Panc1 (cell line): ENCODE measurements around the gene MGMT. TPM values are rescaled to one million over a fixed set of nuclear protein-coding genes. Genes with fewer than 3 reads are reported as not detected.

Experiments used
- ATAC-seq: fragments of 200-7000 bp; cut with Tn5 transposase; 2 replicates; pipeline ENCODE4 v1.9.1; 2020; ENCODE audit warnings: mild to moderate bottlenecking, moderate library complexity
- BruUV-seq: library from RNA; stranded (reverse); fragments of 400-500 nt; replicated peaks from 2 replicates; lab custom pipeline; 2021; lab: Mats Ljungman, UMichigan
- CTCF ChIA-PET: fragments of 300-600 bp; sonication (Branson Sonifier 250); formaldehyde crosslinking; loops from one replicate; lab custom pipeline; 2022; ENCODE audit warnings: antibody characterized with exemption; lab: Charles Lee
- POLR2A ChIA-PET: fragments of 300-600 bp; sonication (Branson Sonifier 250); formaldehyde crosslinking; loops from one replicate; lab custom pipeline; 2022; ENCODE audit warnings: antibody characterized with exemption; lab: Charles Lee
- DNase-seq: peaks from one replicate; pipeline ENCODE4 v3.0.0-alpha.2; 2010; ENCODE audit warnings: low read depth, low spot score
- H3K27ac ChIP-seq: 2 replicates; pipeline ENCODE4 v1.5.1; 2011; ENCODE audit warnings: mild to moderate bottlenecking, low read length, inconsistent platforms
- H3K27me3 ChIP-seq: fragments of 200-500 bp; sonication (Bioruptor generic); 2 replicates; pipeline ENCODE4 v1.6.0; 2014; ENCODE audit warnings: low read length, inconsistent platforms; ENCODE audit not compliant: control insufficient read depth, insufficient read depth
- H3K36me3 ChIP-seq: fragments of 200-500 bp; sonication (Bioruptor generic); 2 replicates; pipeline ENCODE4 v1.5.1; 2014; ENCODE audit warnings: inconsistent platforms, mild to moderate bottlenecking, low read length, moderate library complexity; ENCODE audit not compliant: control insufficient read depth, insufficient read depth
- H3K4me1 ChIP-seq: 2 replicates; pipeline ENCODE4 v1.5.1; 2011; ENCODE audit warnings: inconsistent platforms, mild to moderate bottlenecking, low read length, moderate library complexity; ENCODE audit not compliant: control insufficient read depth, insufficient read depth
- H3K4me3 ChIP-seq, 2 experiments: 2 replicates each; pipeline ENCODE4 v1.5.1; 2011 to 2012; ENCODE audit warnings: low read depth in 2 of 2, low read length in 2 of 2, mild to moderate bottlenecking in 2 of 2, inconsistent platforms in 1 of 2, moderate library complexity in 1 of 2
- H3K9me3 ChIP-seq: fragments of 200-500 bp; sonication (Bioruptor generic); 2 replicates; pipeline ENCODE4 v1.5.1; 2014; ENCODE audit warnings: low read depth, mild to moderate bottlenecking, inconsistent platforms, low read length, moderate library complexity; ENCODE audit not compliant: control insufficient read depth, insufficient read depth
- POLR2AphosphoS5 ChIP-seq: IDR thresholded peaks from 2 replicates; pipeline ENCODE4 v1.6.1; 2012; ENCODE audit warnings: mild to moderate bottlenecking, low read depth, low read length, moderate library complexity
- SIN3A ChIP-seq: IDR thresholded peaks from 2 replicates; pipeline ENCODE4 v1.6.1; 2012; ENCODE audit warnings: low read depth, mild to moderate bottlenecking, low read length, moderate library complexity, borderline replicate concordance; ENCODE audit not compliant: insufficient read depth
- TCF7L2 ChIP-seq: IDR thresholded peaks from 2 replicates; pipeline ENCODE4 v1.6.1; 2011; ENCODE audit warnings: mild to moderate bottlenecking, low read depth, low read length, inconsistent platforms
- in situ Hi-C: cut with HindIII; loops from 2 replicates; pipeline ENCODE4 v1.10.0; 2016; ENCODE audit warnings: low sequenced_read_pairs, low pct_unique_long_range_greater_than_20kb
- intact Hi-C: fragments of 100-400 bp; cut with micrococcal nuclease; formaldehyde crosslinking; loops from one replicate; pipeline ENCODE4 v1.10.0; 2022; ENCODE audit not compliant: unreplicated experiment
- total RNA-seq: library from RNA; stranded (reverse); gene quantifications from one replicate; pipeline ENCODE4 v1.2.1, GENCODE V29; 2021; ENCODE audit not compliant: unreplicated experiment
- TF ChIP-seq, protein P1 (sequence below), 2 experiments: IDR thresholded peaks; 2 replicates each; pipeline ENCODE4 v1.6.1; 2011 to 2012; ENCODE audit warnings: low read depth in 2 of 2, control low read depth in 1 of 2, low read length in 1 of 2, mild to moderate bottlenecking in 1 of 2, moderate library complexity in 1 of 2; ENCODE audit not compliant: insufficient read depth in 1 of 2
- TF ChIP-seq, protein P2 (sequence below): fragments of 450-650 bp; IDR thresholded peaks from 2 replicates; pipeline ENCODE4 v1.5.1; 2017; ENCODE audit warnings: mild to moderate bottlenecking

MGMT gene
- total RNA-seq, 1 experiment from 2014 or later, result 27.3 TPM

DNA sequence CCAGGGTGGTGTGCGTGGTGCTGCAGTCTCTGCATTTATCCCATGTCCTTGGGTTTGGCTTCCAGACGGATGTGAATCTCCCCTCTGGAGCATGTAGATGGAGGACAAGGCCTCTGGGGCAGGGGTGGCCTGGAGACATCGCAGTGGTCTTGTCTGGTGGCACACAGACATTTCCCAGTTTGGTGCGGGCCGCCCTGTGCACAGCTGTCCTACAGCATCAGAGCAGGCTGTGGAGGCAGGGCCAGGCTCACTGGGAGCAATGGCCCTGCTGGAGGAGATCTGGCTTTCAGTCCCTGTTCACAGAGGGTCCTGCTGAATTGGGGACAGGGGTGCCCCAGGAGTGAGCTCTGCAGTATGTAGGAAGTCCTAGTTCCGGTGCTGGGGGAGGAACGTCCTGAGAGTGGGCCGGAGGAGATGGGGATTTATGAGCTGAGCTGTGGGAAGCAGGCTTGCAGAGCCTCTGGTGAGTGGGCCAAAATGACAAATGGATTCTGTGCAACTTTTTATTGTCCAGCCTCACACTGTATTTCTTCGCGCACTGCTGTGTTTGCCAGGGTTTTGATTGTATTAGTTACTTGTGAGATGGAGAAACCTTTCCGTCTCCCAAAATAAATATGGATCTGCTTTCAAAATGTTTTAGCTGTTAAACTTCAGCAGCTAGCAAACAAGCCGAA is 40.3 kb downstream of the MGMT start (continued):
- TF ChIP-seq, protein P1, sequence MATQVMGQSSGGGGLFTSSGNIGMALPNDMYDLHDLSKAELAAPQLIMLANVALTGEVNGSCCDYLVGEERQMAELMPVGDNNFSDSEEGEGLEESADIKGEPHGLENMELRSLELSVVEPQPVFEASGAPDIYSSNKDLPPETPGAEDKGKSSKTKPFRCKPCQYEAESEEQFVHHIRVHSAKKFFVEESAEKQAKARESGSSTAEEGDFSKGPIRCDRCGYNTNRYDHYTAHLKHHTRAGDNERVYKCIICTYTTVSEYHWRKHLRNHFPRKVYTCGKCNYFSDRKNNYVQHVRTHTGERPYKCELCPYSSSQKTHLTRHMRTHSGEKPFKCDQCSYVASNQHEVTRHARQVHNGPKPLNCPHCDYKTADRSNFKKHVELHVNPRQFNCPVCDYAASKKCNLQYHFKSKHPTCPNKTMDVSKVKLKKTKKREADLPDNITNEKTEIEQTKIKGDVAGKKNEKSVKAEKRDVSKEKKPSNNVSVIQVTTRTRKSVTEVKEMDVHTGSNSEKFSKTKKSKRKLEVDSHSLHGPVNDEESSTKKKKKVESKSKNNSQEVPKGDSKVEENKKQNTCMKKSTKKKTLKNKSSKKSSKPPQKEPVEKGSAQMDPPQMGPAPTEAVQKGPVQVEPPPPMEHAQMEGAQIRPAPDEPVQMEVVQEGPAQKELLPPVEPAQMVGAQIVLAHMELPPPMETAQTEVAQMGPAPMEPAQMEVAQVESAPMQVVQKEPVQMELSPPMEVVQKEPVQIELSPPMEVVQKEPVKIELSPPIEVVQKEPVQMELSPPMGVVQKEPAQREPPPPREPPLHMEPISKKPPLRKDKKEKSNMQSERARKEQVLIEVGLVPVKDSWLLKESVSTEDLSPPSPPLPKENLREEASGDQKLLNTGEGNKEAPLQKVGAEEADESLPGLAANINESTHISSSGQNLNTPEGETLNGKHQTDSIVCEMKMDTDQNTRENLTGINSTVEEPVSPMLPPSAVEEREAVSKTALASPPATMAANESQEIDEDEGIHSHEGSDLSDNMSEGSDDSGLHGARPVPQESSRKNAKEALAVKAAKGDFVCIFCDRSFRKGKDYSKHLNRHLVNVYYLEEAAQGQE (IDR thresholded peaks at IDR 0.05; ENCODE audit: insufficient read depth in 1 of 2, low read depth in 2 of 2, low read length in 1 of 2), result no peak

DNA sequence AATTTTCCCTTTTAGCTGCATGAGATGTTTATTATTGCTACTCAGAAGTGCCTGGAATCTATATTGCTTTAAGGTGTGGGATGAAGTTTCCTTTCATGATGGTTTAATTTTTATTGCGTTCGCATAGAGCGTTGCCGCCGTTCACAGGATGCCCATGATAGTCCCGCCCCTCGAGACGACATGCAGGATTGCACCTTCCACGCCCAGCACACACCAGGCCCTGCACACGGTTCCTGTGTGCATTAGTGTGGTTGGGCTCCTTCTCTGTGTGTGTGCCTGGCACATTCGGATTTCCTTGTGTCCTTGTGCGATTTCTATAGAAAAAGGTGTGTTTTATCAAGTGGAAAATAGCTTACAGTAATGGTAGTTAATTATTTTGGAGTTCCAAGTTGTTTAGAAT is 42.1 kb downstream of the MGMT start:
- DNase-seq (no peak), ATAC-seq (no peak)
- Histone ChIP-seq H3K9me3 (no peaks in the 10 kb centered on the region), H3K27ac (no peak overlapping the region), H3K4me3 (no peak overlapping the region), H3K4me1 (no peaks in the 10 kb centered on the region), H3K27me3 (no peaks in the 10 kb centered on the region), H3K36me3 (no peaks in the 10 kb centered on the region)
- in situ Hi-C loops, result no loop called here
- no TSS peak for BruUV-seq
- POLR2A ChIA-PET, result no interaction called here
- TF ChIP-seq TCF7L2 (no peak), POLR2AphosphoS5 (no peak), SIN3A (no peak)
- TF ChIP-seq, protein P2, sequence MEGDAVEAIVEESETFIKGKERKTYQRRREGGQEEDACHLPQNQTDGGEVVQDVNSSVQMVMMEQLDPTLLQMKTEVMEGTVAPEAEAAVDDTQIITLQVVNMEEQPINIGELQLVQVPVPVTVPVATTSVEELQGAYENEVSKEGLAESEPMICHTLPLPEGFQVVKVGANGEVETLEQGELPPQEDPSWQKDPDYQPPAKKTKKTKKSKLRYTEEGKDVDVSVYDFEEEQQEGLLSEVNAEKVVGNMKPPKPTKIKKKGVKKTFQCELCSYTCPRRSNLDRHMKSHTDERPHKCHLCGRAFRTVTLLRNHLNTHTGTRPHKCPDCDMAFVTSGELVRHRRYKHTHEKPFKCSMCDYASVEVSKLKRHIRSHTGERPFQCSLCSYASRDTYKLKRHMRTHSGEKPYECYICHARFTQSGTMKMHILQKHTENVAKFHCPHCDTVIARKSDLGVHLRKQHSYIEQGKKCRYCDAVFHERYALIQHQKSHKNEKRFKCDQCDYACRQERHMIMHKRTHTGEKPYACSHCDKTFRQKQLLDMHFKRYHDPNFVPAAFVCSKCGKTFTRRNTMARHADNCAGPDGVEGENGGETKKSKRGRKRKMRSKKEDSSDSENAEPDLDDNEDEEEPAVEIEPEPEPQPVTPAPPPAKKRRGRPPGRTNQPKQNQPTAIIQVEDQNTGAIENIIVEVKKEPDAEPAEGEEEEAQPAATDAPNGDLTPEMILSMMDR, result no peak
- TF ChIP-seq, protein P1 (IDR thresholded peaks at IDR 0.05; ENCODE audit: insufficient read depth in 1 of 2, low read depth in 2 of 2, low read length in 1 of 2), result no peak
- intact Hi-C loops, result no loop called here
- CTCF ChIA-PET, result no interaction called here

- no peak for TF ChIP-seq SIN3A
- POLR2A ChIA-PET, result no interaction called here
- Histone ChIP-seq H3K27me3 (no peaks in the 10 kb centered on the region), H3K9me3 (no peaks in the 10 kb centered on the region), H3K36me3 (no peaks in the 10 kb centered on the region), H3K4me1 (no peaks in the 10 kb centered on the region), H3K4me3 (no peak overlapping the region), H3K27ac (no peak overlapping the region)
- in situ Hi-C loops (no loop called here), intact Hi-C loops (no loop called here)
- CTCF ChIA-PET, result no interaction called here
- BruUV-seq, result no TSS peak
- ATAC-seq, result no peak
- DNase-seq, result no peak
Measured at GRCh38 chr10:129509835-129510234, 42.8 kb downstream of the MGMT start.
